Measurements from ENCODE around the gene GDPD3.

GDPD3 gene

DNA sequence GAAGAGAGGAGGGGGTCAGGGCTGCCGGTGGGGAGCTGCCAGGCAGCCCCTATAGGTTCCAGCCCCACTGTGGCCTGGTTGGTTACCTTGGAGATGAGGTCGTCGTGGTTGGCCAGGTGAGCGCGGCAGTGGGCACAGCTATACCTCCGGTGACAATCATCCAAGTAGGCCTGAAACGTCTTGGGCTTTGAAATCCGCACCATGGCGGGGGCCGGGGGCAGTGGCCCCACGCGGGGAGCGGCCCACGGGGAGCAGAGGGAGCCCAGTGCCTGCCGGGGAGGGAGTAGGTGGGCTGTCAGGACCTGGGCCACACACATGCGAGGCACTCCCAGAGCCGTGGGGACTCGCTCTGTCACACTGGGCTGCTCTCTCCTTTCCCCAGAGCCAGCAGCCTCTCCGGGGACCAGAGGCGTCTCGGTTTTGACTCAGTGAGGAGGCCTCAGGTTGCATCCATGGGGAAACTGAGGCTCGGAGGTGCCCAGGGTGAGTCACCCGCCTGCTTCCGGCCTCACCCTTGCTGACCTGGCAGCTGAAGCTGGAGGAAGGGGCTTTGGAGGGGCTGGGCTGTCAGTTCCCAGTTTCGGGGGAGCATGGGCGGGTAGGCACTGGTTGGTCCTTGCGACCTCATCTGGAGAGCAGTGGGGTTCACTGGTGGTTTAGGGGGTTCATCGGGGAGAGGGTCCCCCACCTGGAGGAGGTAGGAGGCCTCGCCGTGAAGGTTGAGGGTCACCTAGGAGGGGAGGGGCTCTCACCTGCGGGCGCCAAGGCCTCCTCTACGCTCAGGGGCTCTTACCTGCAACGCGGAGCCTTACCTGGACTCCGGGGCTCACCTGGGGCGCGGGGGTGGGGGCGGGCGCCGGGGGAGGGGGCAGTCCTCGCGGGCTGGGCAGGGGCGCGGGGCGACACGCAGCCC lies 17.9 kb downstream of the GDPD3 start:
- no peak for DNase-seq (ENCODE audit: low read depth)

DNA sequence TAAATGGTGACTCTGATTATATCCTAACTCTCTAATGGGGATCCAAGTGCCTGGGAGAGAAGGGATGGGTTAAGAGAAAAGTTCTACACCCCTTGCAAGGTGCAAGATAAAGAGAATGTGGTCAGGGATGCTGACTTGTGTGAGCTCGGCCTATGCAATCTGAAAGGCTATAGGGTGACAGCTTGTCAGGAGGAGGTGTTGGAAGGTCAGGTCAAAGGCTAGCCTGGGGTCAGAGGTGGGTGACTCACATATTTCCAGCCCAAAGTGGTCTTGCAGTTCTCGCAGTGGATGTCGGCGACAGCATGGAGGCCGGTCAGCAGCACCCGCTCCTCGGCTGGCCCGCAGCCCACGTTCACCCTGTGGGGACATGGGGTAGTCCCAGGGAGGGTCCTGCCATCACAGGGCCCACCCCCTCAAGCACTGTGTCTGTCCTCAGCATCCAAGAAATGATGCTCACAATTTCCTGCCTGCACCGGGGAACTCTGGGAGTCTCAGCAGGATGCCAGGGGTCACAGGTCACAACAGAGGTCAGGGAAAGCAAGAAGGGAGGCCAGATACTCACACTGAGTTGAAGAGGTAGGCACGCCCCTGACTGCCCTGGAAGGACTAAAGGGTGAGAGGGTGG lies 18.7 kb downstream of the GDPD3 start:
- DNase-seq (ENCODE audit: low read depth), result no peak

DNA sequence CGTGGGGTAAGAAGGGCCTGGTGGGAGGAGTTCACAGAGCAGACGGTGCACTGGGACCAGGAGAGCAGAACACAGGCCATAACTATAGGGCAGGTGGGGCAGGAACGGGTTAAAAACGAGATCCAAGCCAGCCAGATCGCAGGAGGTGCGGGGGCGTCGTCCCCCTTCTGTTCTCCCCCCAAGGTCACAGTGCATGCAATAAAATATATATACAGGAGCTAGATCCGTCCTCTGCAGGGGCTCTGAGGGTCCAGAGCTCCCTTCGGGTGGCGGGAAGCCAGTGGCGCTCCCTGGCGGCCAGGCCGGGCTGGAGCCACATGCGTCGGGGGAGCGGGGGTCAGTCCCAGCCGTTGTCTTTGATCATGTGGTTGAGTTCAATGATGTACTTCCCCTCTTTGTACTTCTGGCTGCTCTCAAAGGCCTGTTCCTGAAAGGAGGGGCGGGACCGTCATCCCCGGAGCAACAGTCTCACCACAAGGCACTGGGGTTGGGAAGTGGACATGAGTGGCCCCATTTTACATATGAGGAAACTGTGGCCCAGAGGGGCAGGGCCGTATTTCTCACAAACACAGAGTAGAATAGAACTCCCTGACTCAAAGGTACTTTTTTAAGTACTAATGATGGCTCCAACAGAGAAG lies 20.8 kb downstream of the GDPD3 start:
- peak; percentile 26 for DNase-seq (ENCODE audit: low read depth)

DNA sequence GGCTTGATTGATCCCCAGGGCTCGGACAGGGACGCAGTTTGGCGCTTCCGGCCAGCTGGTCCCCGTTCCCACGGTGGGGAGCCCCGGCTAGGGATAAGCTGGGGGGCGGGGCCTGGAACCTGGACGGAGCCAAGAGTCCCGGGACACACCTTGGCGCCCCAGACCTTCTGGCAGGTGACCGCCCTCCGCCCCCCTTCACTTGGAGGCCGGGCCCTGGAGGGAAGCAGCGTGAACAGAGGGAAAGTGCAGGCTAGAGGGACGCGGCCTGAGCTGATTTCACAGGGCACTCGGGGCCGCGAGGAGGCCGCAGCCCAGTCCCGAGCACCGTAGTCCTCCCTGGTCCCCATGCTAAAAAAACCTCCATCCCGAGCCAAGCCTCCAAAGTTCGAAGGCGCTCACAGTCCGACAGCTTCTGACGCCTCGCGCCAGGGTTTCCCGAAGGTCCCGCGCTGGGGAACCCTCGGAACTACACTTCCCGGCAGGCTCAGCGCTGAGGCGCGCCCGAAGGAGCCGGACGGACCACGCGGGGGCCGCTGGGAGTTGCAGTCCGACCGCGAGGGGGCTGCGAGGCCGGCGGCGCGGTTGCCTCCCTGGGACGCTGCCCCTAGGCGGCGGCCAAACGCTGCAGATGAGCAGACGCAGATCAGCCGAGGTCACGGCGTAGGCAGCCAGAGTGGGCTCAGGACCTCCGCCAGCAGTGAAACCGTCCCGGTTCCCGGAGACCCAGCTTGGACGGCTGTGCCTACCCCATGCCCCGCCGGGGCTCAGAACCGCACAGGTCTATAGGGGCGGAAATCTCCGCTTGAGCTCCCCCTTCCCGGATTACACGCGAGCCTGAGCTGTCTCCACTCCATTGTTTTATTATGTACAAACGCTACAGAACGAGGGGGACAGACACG lies 21.6 kb downstream of the GDPD3 start, which contains the start of gene TBX6:
Gene TBX6, minus strand, starts transcription at position 451 of the 899 bp plus-strand sequence. CDS start 731 bp downstream, outside the sequence.
- DNase-seq (ENCODE audit: low read depth), result peak; percentile 81

DNA sequence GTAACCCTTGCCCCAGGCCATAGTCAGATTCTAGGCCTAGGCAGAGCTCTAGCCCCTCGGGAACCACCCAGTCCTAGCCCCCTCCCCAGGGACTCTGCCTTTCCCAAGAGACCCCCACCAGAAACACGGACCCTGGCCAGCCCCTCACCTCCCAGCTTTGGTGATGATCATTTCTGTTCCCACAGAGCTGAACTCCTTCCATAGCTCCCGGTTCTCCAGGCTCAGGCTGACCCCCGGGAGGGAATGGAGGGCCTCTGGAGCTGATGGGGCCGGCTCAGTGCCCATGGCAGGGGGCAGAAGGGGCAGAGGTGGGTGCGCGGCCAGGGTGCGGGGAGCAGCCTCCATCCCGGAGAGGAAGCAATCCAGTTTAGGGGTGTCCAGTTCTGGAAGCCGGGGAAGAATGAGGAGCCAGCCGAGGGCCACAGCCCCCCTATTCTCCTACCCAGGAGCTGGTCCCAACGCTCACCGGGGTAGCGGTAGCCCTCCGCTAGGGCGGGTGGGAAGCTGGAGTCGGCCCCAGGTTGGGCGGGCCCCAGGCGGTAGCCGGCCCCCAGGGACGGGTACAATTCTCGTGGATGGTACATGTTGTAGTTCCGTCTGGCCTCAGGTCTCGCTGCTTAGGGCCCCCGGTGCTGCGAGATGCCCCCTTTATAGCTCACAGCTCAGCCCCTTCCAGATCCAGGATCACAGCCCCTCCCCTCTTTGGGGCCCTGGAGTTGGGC lies 22.6 kb downstream of the GDPD3 start:
- no peak for DNase-seq (ENCODE audit: low read depth)

DNA sequence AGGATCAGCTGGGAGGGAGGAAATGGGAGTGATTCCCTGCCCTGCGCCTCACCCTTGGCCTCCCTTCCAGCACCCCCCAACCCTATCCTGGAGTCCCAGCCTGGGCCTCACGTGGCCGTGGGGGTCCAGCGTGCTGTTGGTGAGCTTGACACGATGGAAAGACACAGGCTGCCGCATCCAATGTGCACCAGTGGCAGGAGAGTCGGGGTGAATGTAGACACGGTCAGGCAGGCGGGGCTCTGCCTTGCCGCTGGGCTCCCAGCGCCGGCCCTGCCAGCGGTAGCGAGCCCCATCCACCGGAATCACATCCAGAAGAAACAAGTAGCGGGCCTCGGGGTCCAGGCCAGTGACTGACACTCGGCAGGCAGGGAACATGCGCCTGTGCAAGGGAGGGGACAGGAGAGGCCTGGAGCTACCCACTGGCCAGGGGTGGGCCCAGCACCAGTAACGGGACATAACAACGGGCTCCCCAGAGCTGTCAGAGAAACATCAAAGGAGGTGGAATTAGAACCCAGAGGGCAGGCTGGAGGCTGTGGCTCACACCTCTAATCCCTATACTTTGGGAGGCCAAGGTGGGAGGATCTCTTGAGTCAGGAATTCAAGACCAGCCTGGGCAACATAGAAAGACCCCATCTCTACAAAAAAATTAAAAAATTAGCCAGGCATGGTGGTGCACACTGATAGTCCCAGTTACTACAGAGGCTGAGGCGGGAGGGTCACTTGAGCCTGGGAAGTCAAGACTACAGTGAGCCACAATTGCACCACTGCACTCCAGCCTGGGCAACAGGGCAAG lies 24.3 kb downstream of the GDPD3 start:
- no peak for DNase-seq (ENCODE audit: low read depth)

DNA sequence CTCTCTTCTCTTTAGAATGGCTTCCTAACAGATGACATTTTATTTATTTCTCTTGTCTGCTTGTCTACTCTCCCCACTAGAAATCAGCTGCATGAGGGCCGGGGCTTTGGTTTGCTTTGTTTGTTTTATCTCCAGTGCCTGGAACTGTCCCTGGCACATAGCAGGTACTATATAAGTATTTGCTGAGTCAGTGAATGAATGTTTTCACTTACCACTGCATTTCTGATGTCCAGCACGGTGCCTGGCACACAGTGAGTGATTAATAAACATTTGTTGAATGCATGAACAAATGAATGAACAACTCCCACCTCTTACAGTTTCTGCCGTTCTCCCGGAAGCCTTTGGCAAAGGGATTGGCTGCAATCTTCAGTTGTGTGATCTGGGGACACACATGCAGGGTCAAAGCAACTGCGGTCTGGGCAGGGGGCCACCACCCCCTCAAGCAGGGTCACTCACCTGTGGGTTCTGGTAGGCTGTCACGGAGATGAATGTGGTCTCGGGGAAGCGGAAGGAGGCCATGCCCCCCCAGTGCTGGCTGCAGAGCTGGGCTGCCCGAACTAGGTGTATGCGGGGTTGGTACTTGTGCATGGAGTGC lies 25.0 kb downstream of the GDPD3 start:
- DNase-seq (ENCODE audit: low read depth), result no peak

DNA sequence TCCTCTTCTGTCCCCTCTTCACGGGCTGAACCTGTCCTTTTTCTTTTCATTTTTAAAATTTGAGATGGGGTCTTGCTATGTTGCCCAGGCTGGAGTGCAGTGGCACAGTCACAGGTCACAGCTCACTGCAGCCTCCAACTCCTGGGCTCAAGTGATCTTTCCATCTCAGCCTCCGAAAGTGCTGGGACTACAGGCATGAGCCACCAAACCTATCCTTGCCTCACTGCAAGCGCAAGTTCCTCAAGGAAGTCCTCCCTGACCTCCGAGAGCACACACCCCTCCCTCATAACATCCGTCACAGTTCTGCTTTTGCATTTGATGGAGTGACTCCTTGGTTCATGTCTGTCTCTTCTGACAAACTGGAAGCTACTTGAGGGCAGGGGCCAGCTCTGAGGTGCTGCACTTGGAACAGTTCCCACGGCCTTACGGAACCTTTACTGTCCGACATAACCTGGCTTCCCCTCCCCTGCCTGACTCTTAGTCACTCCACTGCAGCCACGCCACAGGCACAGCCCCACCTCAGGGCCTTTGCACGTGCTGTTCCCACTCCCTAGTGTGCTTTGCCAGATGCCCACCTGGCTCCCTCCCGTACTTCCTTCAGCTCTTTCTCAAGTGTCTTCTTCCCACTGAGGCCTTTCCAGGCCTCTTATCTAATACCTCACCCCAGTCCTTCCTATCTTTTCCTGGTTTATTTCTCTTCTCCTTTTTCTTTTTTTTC lies 26.0 kb downstream of the GDPD3 start:
- DNase-seq (ENCODE audit: low read depth), result no peak

DNA sequence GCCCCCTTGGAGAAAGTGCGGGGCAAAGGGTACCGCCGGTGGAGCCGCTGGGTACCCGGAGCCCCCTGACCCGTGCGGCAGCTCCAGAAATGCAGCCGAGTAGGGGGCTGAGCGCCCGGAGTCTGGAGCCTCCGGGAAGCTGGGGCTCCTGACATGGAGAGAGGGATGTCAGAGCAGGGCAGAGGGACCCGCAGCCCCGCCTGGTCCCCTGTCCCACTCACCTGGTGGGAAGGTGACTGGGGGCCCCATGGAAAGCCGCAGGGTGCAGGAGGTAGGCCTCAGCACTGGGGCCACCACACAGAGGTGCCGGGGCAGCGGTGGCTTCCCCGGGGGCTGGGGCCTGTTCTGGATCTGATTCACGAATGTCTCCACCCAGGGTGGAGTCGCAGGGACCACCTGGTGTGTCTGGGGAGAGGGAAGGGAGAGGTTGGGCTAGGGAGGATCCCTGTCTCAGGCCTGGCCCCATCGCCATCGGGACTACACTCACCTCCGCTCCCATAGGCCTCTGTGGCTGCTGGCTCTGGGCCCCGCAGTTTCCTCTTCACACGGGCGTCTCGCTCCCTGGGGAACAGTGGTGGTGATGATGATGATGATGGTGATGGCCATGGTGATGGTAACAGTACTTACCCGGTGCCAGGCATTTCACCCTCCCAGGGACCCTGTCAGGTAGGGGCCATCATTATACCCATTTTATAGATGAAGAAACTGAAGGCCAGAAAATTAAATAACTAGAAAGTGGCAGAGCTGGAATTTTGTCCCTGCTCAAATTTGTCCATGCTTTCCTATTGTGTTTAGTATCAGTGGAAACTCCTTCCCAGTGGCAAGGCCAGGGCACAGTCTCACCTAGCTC lies 26.8 kb downstream of the GDPD3 start:
- no peak for DNase-seq (ENCODE audit: low read depth)

DNA sequence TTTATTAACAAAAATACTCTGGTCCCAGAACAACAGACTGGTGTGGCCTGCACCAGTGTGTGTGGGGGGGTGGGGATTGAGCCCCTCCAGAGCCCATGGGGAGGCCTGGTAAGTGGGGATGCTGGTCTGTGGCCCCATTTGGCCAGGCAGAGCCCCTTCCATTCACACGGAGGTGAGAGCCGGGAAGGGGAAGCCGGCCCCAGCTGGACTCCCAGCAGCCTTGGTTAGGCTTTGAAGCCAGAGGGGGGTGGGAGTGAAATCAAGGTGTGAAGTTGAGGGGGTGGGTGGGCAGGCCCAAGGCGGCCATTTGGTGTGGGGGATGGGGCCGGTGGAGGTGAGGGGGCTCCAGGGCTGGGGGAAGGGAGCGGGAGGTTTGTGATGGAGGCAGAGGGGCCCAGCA lies 27.5 kb downstream of the GDPD3 start:
- no peak for DNase-seq (ENCODE audit: low read depth)

DNA sequence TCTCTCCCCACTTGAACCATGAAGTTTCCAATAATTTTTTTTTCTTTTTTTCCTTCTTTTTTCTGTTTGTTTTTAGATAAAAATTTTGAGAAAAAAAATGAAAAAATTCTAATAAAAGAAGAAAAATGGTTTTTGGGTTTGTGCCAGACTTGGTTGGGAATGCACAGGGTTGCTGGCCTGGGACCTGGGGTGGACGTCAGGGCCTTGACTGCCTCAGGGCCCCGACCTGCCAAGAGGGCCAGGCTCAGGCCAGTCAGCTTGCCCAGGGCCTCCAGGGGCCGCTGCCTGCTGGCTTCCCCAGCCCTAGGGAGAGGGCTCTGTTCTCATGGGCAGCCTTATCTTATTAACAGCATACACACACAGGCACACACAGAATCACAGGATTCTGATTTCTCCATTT lies 28.1 kb downstream of the GDPD3 start:
- DNase-seq (ENCODE audit: low read depth), result no peak

DNA sequence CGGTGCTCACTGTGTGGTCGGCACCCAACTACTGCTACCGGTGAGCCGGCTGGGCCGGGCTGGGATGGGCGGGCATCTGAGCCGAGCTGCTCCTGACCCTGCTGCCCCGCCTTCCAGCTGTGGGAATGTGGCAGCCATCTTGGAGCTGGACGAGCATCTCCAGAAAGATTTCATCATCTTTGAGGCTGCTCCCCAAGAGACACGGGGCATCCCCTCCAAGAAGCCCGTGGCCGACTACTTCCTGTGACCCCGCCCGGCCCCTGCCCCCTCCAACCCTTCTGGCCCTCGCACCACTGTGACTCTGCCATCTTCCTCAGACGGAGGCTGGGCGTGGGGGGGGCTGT lies 28.5 kb downstream of the GDPD3 start:
- DNase-seq (ENCODE audit: low read depth), result no peak

DNA sequence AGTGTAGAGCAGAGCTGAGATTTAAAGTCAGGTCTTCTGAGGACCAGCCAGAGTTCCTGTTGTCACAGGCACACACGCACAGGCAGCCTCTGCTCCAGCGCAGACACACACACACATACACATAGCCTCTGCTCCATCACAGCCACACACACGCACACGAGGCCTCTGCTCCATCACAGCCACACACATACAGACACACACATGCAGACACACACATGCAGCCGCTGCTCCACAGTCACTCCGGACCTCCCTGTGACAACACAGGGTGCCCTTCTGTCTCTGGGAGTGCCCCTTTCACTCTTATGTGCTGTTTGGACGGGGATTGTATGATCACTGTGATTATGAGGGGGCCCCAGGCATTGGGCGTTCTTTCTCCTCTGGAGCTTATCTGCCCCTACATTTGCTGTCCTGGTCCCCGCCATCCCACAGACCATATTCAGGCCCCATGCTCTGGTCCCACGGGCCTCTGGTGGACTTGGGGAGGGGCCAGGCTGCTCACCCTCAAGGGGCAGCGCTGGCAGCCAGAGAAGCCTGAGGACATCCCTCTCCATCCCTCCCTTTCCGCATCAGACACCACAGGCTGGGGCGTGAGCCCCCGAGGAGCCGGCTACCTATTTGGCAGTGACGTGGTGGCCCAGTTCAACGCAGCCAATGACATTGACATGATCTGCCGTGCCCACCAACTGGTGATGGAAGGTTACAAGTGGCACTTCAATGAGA lies 29.1 kb downstream of the GDPD3 start:
- DNase-seq (ENCODE audit: low read depth), result no peak

DNA sequence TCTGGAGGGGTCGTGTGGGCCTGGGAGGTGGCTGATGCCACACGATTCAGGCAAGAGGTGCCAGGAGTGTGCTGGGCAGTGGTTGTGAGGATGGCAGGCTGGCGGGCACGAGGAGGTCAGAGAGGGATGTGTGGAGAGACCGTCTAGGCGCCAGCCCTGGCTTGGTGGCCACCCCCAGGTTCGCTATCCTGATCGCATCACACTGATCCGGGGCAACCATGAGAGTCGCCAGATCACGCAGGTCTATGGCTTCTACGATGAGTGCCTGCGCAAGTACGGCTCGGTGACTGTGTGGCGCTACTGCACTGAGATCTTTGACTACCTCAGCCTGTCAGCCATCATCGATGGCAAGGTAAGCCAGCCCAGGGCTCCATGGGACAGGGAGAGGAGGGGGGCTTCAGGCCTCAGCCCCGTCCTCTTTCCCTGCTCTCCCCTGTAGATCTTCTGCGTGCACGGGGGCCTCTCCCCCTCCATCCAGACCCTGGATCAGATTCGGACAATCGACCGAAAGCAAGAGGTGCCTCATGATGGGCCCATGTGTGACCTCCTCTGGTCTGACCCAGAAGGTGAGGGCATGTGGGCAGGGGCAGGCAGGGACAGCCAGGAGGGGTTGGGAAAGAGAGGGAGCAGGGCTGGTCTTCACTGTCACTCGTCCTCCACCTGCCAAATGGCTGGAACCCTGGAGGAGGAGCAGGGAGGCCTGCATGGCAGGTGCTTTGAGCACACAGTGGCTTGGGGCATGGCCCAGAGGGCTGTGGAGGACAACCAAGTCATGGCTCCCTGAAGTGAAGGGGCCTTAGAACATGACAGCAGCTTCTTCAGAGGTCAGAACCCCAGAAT lies 29.9 kb downstream of the GDPD3 start:
- DNase-seq (ENCODE audit: low read depth), result no peak

DNA sequence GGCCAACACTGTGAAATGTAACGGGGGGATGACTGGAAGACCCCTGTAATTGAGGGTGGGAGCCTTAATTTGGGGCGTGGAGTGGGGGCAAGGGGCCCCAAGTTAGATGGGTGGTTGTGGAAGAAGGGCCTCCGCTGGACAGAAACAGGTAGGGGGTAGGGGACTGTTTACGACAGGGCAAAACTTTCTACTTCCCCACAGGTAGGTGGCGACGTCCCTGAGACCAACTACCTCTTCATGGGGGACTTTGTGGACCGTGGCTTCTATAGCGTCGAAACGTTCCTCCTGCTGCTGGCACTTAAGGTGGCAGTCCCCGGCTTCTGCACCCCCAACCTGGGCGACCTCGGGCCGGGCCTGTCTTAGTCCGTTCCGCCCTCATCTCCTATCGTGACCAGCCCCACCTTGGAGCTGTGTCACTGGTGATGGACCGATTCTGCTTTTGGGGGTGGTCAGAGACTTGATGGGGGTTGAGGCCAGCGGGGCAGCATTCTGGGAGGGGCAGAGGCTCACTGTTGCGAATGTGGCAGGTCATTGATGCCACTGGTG lies 30.7 kb downstream of the GDPD3 start:
- no peak for DNase-seq (ENCODE audit: low read depth)

DNA sequence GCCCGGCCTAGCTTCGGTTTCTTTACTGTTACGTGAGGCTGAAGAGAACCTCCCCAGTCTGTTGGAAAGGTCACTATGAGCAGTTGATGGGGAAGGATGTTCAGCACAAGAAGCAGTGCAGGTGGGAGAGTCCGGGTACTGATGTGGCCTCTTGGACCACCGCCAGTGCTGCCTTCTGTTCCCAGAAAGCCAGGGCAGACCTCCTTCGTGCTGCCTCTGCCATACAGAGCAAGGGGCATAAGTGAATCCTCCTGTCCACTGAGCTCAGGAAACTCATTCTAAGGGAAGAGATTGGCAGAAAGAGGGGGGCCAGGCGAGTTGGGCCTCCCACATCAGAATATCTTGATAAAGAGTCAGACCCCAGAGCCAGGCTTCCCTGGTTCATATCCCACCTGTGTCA lies 33.9 kb downstream of the GDPD3 start:
- DNase-seq (ENCODE audit: low read depth), result no peak

DNA sequence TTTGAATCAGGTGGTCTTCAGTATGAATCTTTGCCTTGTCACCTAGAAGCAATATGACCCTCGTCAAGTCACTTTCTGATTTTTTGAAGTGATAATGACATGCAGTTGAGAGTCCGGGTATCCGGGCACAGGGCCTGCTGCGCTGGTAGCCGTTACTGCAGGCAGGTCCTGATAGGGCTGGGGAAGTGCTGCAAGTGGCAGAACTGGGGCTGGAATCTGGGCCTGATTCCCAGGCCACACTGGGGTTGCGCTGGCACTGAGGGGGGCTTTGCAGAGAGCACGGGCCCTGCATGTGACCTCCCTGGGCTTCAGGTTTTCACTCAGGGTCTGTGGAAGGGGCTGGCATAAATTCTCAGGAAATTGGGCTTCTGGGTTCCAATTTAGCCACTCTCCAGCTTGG lies 34.6 kb downstream of the GDPD3 start:
- DNase-seq (ENCODE audit: low read depth), result no peak

Measured in stimulated activated CD8-positive, alpha-beta memory T cell treated with anti-CD3 and anti-CD28 coated beads, Interleukin-7, amount 100 ng/mL, for 24 hours (primary cell).